ENCODE measurements around the gene OR13D1. TPM values are rescaled to one million over a fixed set of nuclear protein-coding genes. Genes with fewer than 3 reads are reported as not detected.

OR13D1 gene
- total RNA-seq, 1 experiment from 2014 or later = not detected

GRCh38 chr9:104686081-104686480 is 8.2 kb upstream of the OR13D1 start:
- no peak for TF ChIP-seq CEBPB (IDR thresholded peaks at IDR 0.05; ENCODE audit: low read depth)
- no peak for TF ChIP-seq POLR2A (IDR thresholded peaks at IDR 0.05; ENCODE audit: borderline replicate concordance, extremely low read depth, insufficient read depth, insufficient read length)
- TF ChIP-seq YY1 (IDR thresholded peaks at IDR 0.05; ENCODE audit: extremely low read depth, insufficient replicate concordance, low read depth, low read length) = no peak
- TF ChIP-seq SP1 (IDR thresholded peaks at IDR 0.05; ENCODE audit: low read depth) = no peak
- no peak for TF ChIP-seq FOSL1 (IDR thresholded peaks at IDR 0.05; ENCODE audit: low read depth)
- TF ChIP-seq MAX (IDR thresholded peaks at IDR 0.05) = no peak
- no peak for TF ChIP-seq ZFX (IDR thresholded peaks at IDR 0.05)
- TF ChIP-seq POLR2AphosphoS5 (IDR thresholded peaks at IDR 0.05; ENCODE audit: low read depth, low read length) = no peak
- no peak for TF ChIP-seq JUND (IDR thresholded peaks at IDR 0.05)
- TF ChIP-seq RAD21 (IDR thresholded peaks at IDR 0.05; ENCODE audit: low read depth) = no peak
- TF ChIP-seq CTCF (IDR thresholded peaks at IDR 0.05 in 2 of 3, conservative IDR thresholded peaks at IDR 0.05 in 1 of 3; ENCODE audit: borderline replicate concordance in 1 of 3, insufficient read depth in 1 of 3, low read depth in 2 of 3, low read length in 2 of 3) = no peak
- intact Hi-C loops (cut with micrococcal nuclease) = loop anchor here (2.0 kb wide), 1 partner anchor 293 kb away; no protein-coding TSS in a partner anchor
- no peaks in the 10 kb centered on the region for H3K79me2 ChIP-seq (ENCODE audit: insufficient read depth, low read length)
- no peaks in the 10 kb centered on the region for H3K9me2 ChIP-seq (ENCODE audit: insufficient read depth)
- no peaks in the 10 kb centered on the region for H3K27me3 ChIP-seq (ENCODE audit: insufficient read depth, low read length)
- ATAC-seq (no peak), DNase-seq (ENCODE audit: low read depth, low spot score) (no peak)
- H3K9ac ChIP-seq (ENCODE audit: low read length) = no peak overlapping the region
- H4K20me1 ChIP-seq (ENCODE audit: insufficient read depth) = no peaks in the 10 kb centered on the region
- H3K36me3 ChIP-seq (ENCODE audit: control insufficient read depth in 1 of 2, insufficient read depth in 2 of 2, low read length in 2 of 2) = no peaks in the 10 kb centered on the region
- ChIA-PET POLR2A (no interaction called here), CTCF (no interaction called here), RAD21 (ENCODE audit: low non-redundant PET in 1 of 2, low total read pairs in 2 of 2, uncharacterized antibody in 2 of 2, unreplicated experiment in 2 of 2) (no interaction called here)
- no peaks in the 10 kb centered on the region for H3K4me1 ChIP-seq (ENCODE audit: control insufficient read depth in 1 of 2, insufficient read depth in 2 of 2, low read length in 2 of 2)
- no peak overlapping the region for H3K27ac ChIP-seq (ENCODE audit: low read depth, low read length)
- no peaks in the 10 kb centered on the region for H3K9me3 ChIP-seq (ENCODE audit: control insufficient read depth in 1 of 2, insufficient read depth in 1 of 2, low read depth in 1 of 2, low read length in 2 of 2)
- no TSS peak for BruUV-seq (replicated peaks)
- no peak overlapping the region for H3K4me2 ChIP-seq (ENCODE audit: low read length)
- H3K4me3 ChIP-seq (replicated peaks in 1 of 2; ENCODE audit: low read depth in 1 of 2, low read length in 2 of 2) = no peak overlapping the region
- H2AFZ ChIP-seq (ENCODE audit: low read depth, low read length, poor library complexity, severe bottlenecking) = no peak overlapping the region
